HepG2 (cell line): ENCODE measurements around the gene TUBB3. TPM values are rescaled to one million over a fixed set of nuclear protein-coding genes. Genes with fewer than 3 reads are reported as not detected.

Source experiments
- AHDC1 ChIP-seq: sonication (generic); formaldehyde crosslinking; IDR thresholded peaks from 2 replicates; pipeline ENCODE4 v1.5.1; 2020; ENCODE audit warnings: mild to moderate bottlenecking, missing genetic modification reagents, borderline replicate concordance
- CCDC6 ChIP-seq: sonication (generic); formaldehyde crosslinking; IDR thresholded peaks from 2 replicates; pipeline ENCODE4 v1.8.1; 2022; ENCODE audit warnings: mild to moderate bottlenecking, missing genetic modification reagents, moderate library complexity
- GZF1 ChIP-seq: sonication (generic); formaldehyde crosslinking; IDR thresholded peaks from 2 replicates; pipeline ENCODE4 v1.5.1; 2020; ENCODE audit warnings: mild to moderate bottlenecking, missing genetic modification reagents
- HNRNPUL1 ChIP-seq: fragments of 200-400 bp; formaldehyde crosslinking; IDR thresholded peaks from 2 replicates; pipeline ENCODE4 v1.6.1; 2017; ENCODE audit warnings: low read depth, mild to moderate bottlenecking, low read length, moderate library complexity
- NFE2L2 ChIP-seq: fragments of 150-350 bp; IDR thresholded peaks from 2 replicates; pipeline ENCODE4 v1.6.1; 2014; ENCODE audit warnings: low read length
- SAFB2 ChIP-seq: sonication (generic); formaldehyde crosslinking; IDR thresholded peaks from 2 replicates; pipeline ENCODE4 v1.5.1; 2020; ENCODE audit warnings: missing genetic modification reagents, low read depth, mild to moderate bottlenecking, borderline replicate concordance
- SP1 ChIP-seq, 2 experiments: fragments of 450-650 bp in 1 of 2; sonication (generic) in 1 of 2; formaldehyde crosslinking in 1 of 2; IDR thresholded peaks; 2 replicates each; pipeline versions ENCODE4 v1.4.0 to v1.6.1; 2016 to 2020; ENCODE audit warnings: missing genetic modification reagents in 1 of 2
- SRSF4 ChIP-seq: fragments of 200-400 bp; formaldehyde crosslinking; IDR thresholded peaks from one replicate; pipeline ENCODE4 v1.6.1; 2018; ENCODE audit warnings: mild to moderate bottlenecking, low read depth, low read length, moderate library complexity; ENCODE audit not compliant: poor library complexity, severe bottlenecking
- TCF7 ChIP-seq: sonication (generic); IDR thresholded peaks from 2 replicates; pipeline ENCODE4 v1.6.1; 2016; ENCODE audit warnings: antibody characterized with exemption, low read depth
- THAP8 ChIP-seq: sonication (generic); formaldehyde crosslinking; IDR thresholded peaks from 2 replicates; pipeline ENCODE4 v1.5.1; 2020; ENCODE audit warnings: missing genetic modification reagents, mild to moderate bottlenecking, borderline replicate concordance
- ZC3H4 ChIP-seq: sonication (generic); formaldehyde crosslinking; IDR thresholded peaks from 2 replicates; pipeline ENCODE4 v1.4.0; 2020; ENCODE audit warnings: missing genetic modification reagents, borderline replicate concordance
- ZMYM4 ChIP-seq: sonication (generic); formaldehyde crosslinking; IDR thresholded peaks from 2 replicates; pipeline ENCODE4 v1.8.1; 2023; ENCODE audit warnings: mild to moderate bottlenecking, missing genetic modification reagents
- ZNF354B ChIP-seq: sonication (generic); formaldehyde crosslinking; IDR thresholded peaks from 2 replicates; pipeline ENCODE4 v1.8.0; 2022; ENCODE audit warnings: mild to moderate bottlenecking, missing genetic modification reagents
- ZNF382 ChIP-seq: sonication (generic); formaldehyde crosslinking; IDR thresholded peaks from 2 replicates; pipeline ENCODE4 v1.5.0; 2020; ENCODE audit warnings: missing genetic modification reagents, mild to moderate bottlenecking, borderline replicate concordance
- ZNF414 ChIP-seq: sonication (generic); formaldehyde crosslinking; IDR thresholded peaks from 2 replicates; pipeline ENCODE4 v1.5.0; 2020; ENCODE audit warnings: missing genetic modification reagents
- ZNF552 ChIP-seq: sonication (generic); formaldehyde crosslinking; IDR thresholded peaks from 2 replicates; pipeline ENCODE4 v1.9.0; 2022; ENCODE audit warnings: missing genetic modification reagents, mild to moderate bottlenecking, borderline replicate concordance
- ZNF709 ChIP-seq: sonication (generic); formaldehyde crosslinking; IDR thresholded peaks from 2 replicates; pipeline ENCODE4 v1.5.0; 2020; ENCODE audit warnings: mild to moderate bottlenecking, missing genetic modification reagents
- ZNF724P ChIP-seq: sonication (generic); formaldehyde crosslinking; IDR thresholded peaks from 2 replicates; pipeline ENCODE4 v1.8.0; 2022; ENCODE audit warnings: missing genetic modification reagents, borderline replicate concordance
- ZXDC ChIP-seq: sonication (generic); formaldehyde crosslinking; IDR thresholded peaks from 2 replicates; pipeline ENCODE4 v1.5.0; 2020; ENCODE audit warnings: mild to moderate bottlenecking, missing genetic modification reagents
- polyA plus RNA-seq, 8 experiments: library from polyadenylated mRNA; depleted of rRNA in 3 of 8; stranded (reverse) in 7 of 8; unstranded in 1 of 8; fragments of >200 nt; fragmentation: Illumina TruSeq in 4 of 8; extraction: Trizol in 4 of 8; gene quantifications; 2 replicates each; pipeline versions ENCODE4 v1.2.1 to v1.2.3, GENCODE V29; 2011 to 2016; ENCODE audit warnings: low read depth in 4 of 8, missing spikeins in 1 of 8, mixed read lengths in 1 of 8; ENCODE audit not compliant: insufficient read depth in 1 of 8
- total RNA-seq, 5 experiments: library from RNA; depleted of rRNA; stranded (reverse); fragments of >200 nt; fragmentation: Illumina TruSeq; extraction: Trizol; gene quantifications; 2 replicates each; pipeline ENCODE4 v1.2.3, GENCODE V29; 2016; ENCODE audit warnings: low read depth in 1 of 5

Gene TUBB3
- total and polyA plus RNA-seq, 2 of the 13 experiments (the other 11 are each of a cell fraction or from before 2014, with no cell fraction given) = 110 to 185 TPM

- TF ChIP-seq SRSF4 (no peak), ZMYM4 (CRISPR knock-in tag) (peak; percentile 88), ZC3H4 (CRISPR knock-in tag) (peak; percentile 92; the same call in 1 of the 2 replicates), ZNF382 (CRISPR knock-in tag) (no peak), ZXDC (CRISPR knock-in tag) (peak; percentile 69; the same call in 1 of the 2 replicates), SAFB2 (CRISPR knock-in tag) (peak; percentile 96), TCF7 (peak; percentile 96), ZNF414 (peak; percentile 72; the same call in 1 of the 2 replicates), GZF1 (CRISPR knock-in tag) (peak; percentile 86; the same call in 1 of the 2 replicates), CCDC6 (peak; percentile 100), ZNF552 (peak; percentile 96), ZNF709 (peak; percentile 90), SP1 (IDR thresholded peaks at IDR 0.05) (no peak), SP1 (CRISPR knock-in tag; IDR thresholded peaks at IDR 0.05) (peak; percentile 80), THAP8 (CRISPR knock-in tag) (peak; percentile 96; the same call in 1 of the 2 replicates), AHDC1 (CRISPR knock-in tag) (peak; percentile 75; the same call in 1 of the 2 replicates), ZNF354B (CRISPR knock-in tag) (peak; percentile 99), HNRNPUL1 (no peak), NFE2L2 (no peak), ZNF724P (CRISPR knock-in tag) (peak; percentile 99)
Observed at GRCh38 chr16:89917773-89918452, 5.2 kb upstream of the TUBB3 start (continued).
